ENCODE data around the gene PCNP.
"Not testable (repeated sequence)": the region's sequence is repeated elsewhere in the genome, so short reads cannot be mapped to it uniquely, and the experiment has no call there.

Gene PCNP

DNA sequence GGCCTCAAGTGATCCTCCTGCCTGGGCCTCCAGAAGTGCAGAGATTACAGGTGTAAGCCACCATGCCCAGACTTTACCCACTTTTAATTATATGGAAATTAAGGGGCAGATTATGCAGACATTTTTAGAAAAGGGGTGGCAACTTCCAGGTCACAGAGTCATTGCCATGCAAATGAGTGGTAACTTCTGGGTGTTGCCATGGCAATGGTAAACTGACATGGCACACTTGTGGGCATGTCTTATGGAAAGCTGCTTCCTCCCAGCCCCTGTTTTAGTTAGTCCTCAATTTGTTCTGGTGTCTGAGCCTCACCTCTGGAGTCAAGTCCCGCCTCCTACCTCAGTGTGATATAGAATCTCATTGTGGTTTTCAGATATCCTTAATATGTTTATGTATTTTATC is 49.7 kb downstream of the PCNP start:
- Mint-ChIP-seq H3K4me1 (no peaks in the 10 kb centered on the region), H3K27ac (no peak overlapping the region), H3K27me3 (ENCODE audit: low read depth) (no peaks in the 10 kb centered on the region), H3K9me3 (no peaks in the 10 kb centered on the region), H3K36me3 (ENCODE audit: low read depth) (no peaks in the 10 kb centered on the region), H3K4me3 (no peak overlapping the region)
- TF ChIP-seq, protein P1, sequence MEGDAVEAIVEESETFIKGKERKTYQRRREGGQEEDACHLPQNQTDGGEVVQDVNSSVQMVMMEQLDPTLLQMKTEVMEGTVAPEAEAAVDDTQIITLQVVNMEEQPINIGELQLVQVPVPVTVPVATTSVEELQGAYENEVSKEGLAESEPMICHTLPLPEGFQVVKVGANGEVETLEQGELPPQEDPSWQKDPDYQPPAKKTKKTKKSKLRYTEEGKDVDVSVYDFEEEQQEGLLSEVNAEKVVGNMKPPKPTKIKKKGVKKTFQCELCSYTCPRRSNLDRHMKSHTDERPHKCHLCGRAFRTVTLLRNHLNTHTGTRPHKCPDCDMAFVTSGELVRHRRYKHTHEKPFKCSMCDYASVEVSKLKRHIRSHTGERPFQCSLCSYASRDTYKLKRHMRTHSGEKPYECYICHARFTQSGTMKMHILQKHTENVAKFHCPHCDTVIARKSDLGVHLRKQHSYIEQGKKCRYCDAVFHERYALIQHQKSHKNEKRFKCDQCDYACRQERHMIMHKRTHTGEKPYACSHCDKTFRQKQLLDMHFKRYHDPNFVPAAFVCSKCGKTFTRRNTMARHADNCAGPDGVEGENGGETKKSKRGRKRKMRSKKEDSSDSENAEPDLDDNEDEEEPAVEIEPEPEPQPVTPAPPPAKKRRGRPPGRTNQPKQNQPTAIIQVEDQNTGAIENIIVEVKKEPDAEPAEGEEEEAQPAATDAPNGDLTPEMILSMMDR (IDR thresholded peaks at IDR 0.05; ENCODE audit: unreplicated experiment in 3 of 3): no peak

DNA sequence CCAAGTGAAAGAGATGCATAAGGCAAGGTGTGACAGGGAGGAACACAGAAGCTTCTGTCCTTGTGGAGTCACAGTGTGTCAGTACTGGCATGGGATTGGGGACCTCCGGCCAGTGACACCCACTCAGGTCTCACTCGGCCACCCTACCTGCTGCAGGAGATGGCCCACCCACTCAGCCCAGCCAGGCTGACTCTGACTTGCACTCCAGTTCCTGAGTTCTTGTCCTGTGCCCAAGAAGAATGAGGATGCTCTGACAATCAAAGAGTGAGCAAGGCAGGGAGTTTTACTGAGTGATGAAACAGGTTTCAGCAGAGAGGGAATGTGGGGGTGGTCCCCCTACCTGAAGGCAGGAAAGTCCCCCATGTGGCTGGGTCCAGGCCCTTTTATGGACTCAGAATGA is 50.9 kb downstream of the PCNP start:
- H3K27me3 Mint-ChIP-seq (ENCODE audit: low read depth): no peaks in the 10 kb centered on the region
- no peaks in the 10 kb centered on the region for H3K4me1 Mint-ChIP-seq
- no peak overlapping the region for H3K4me3 Mint-ChIP-seq
- no peaks in the 10 kb centered on the region for H3K36me3 Mint-ChIP-seq (ENCODE audit: low read depth)
- TF ChIP-seq, protein P1 (IDR thresholded peaks at IDR 0.05; ENCODE audit: unreplicated experiment in 3 of 3): no peak
- H3K27ac Mint-ChIP-seq: no peak overlapping the region
- H3K9me3 Mint-ChIP-seq: no peaks in the 10 kb centered on the region

DNA sequence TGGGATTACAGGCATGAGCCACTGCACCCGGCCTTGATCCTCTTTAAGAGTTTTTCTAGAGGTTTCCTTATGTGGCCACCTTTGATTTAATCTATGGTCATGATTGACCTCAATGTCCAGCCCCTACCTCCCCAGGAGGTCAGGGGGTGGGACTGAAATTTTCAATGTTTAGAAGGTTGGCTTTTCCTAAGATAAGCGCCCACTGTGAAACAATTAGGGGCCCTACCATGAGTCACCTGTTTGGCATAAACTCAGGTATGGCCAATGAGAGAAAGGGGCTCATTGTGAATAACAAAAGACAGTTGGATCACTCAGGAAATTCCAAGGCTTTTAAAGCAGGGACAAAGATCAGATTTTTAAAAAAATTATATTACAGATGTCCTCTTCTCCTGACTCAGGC is 51.9 kb downstream of the PCNP start:
- Mint-ChIP-seq H3K36me3 (ENCODE audit: low read depth) (no peaks in the 10 kb centered on the region), H3K27ac (no peak overlapping the region), H3K9me3 (no peaks in the 10 kb centered on the region), H3K4me1 (no peaks in the 10 kb centered on the region), H3K27me3 (ENCODE audit: low read depth) (no peaks in the 10 kb centered on the region), H3K4me3 (no peak overlapping the region)
- TF ChIP-seq, protein P1 (IDR thresholded peaks at IDR 0.05; ENCODE audit: unreplicated experiment in 3 of 3): no peak

DNA sequence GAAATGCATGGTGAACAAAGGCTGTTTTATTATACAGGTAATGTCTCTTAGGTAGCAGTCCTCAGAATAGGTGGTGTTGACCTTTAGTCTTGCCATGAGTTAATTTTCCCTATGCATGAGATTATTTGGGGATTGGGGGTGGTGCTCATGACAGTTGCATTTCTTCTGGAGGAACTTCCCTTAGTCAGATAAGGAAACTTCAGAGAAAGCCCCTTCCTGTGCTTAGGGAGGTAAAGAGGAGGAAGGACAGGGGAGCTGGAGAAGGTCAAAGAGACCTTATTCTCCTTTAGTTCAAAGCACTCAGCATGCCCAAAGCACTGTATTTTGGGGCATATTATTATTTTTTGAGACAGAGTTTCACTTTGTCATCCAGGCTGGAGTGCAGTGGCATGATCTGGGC is 55.2 kb downstream of the PCNP start:
- Mint-ChIP-seq H3K4me1 (no peaks in the 10 kb centered on the region), H3K27me3 (ENCODE audit: low read depth) (no peaks in the 10 kb centered on the region), H3K36me3 (ENCODE audit: low read depth) (no peaks in the 10 kb centered on the region), H3K9me3 (no peaks in the 10 kb centered on the region), H3K27ac (no peak overlapping the region), H3K4me3 (no peak overlapping the region)
- TF ChIP-seq, protein P1 (IDR thresholded peaks at IDR 0.05; ENCODE audit: unreplicated experiment in 3 of 3): no peak

DNA sequence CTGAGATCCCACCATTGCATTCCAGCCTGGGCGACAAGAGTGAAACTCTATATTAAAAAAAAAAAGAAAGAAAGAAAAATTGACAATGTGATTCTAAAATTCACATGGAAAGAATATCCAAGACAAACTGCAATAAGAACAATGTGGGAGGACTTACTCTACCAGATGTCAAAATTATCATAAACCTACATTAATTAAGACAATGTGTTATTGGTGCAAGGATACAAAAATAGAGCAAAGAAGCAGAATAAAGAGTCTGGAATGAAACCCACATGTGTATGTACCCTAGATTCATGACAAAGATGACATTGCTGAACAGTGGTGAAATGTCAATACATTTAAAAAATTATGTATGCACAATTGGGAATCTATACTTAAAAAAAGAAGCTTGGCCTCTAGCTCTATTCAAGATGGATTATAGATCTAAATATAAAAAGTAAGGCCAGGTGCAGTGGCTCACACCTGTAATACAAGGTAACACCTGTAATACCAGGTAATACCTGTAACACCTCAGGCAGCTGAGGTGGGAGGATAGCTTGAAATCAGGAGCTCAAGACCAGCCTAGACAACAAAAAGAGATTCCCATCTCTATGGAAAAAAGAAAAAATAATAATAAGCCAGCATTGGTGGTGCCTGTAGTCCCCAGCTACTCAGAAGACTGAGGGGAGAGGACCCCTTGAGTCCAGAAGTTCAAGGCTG is 57.3 kb downstream of the PCNP start:
- Mint-ChIP-seq H3K9me3 (no peaks in the 10 kb centered on the region), H3K27me3 (ENCODE audit: low read depth) (peaks cover 6% of the 10 kb centered on the region), H3K27ac (no peak overlapping the region), H3K4me1 (no peaks in the 10 kb centered on the region), H3K36me3 (ENCODE audit: low read depth) (no peaks in the 10 kb centered on the region), H3K4me3 (no peak overlapping the region)
- TF ChIP-seq, protein P1 (IDR thresholded peaks at IDR 0.05; ENCODE audit: unreplicated experiment in 3 of 3): no peak

DNA sequence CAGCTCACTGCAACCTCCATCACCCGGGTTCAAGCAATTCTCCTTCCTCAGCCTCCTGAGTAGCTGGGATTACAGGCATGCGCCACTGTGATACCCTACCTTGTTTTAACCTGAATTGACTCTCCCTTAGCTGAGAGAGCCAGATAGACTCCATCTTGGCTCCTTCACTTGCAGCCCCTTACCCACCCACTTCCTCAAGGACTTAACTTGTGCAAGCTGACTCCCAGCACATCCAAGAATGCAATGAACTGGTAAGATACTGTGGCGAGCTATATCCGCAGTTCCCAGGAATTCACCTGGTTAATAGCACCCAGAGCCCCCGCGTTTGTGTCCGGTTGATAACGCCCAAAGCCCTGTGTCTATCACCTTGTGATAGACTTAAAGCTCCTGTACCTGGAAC is 58.0 kb downstream of the PCNP start:
- not testable (repeated sequence) for H3K36me3 Mint-ChIP-seq (ENCODE audit: low read depth); H3K4me1 Mint-ChIP-seq; H3K9me3 Mint-ChIP-seq; H3K27me3 Mint-ChIP-seq (ENCODE audit: low read depth); H3K27ac Mint-ChIP-seq; H3K4me3 Mint-ChIP-seq
